OCI-LY7 (cell line): ENCODE measurements around the gene KRTAP5-7.

Source experiments
- CTCF ChIP-seq: fragments of 200-600 bp; sonication (generic); conservative IDR thresholded peaks from 2 replicates; pipeline ENCODE4 v1.5.1; 2014; ENCODE audit warnings: mild to moderate bottlenecking, antibody characterized with exemption, low read length, moderate library complexity, mixed read lengths
- EZH2phosphoT487 ChIP-seq: fragments of 200-600 bp; sonication (generic); IDR thresholded peaks from 2 replicates; pipeline ENCODE4 v1.6.1; 2018; ENCODE audit warnings: low read depth, borderline replicate concordance, mild to moderate bottlenecking, mixed run types, antibody characterized with exemption, low read length, moderate library complexity, mixed read lengths

DNA sequence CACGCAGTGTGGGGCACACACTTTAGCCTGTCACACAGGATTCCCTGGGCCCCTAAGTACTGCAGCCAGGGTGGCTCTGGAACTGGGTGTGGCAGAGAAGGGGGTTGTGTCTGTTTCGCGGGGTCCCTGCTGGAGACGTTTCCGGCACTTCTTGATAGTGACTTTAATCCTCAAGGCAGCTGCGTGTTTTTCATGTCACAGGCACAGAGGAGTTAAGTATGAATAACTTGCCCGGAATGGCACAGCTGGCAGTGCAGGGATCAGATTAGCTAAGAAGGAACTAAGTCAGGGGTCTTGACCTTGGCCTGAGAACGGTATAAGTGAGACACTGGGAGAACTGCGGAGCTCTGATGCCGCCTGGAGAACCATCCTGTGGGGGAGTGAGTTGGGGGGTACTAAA is 7.5 kb upstream of the KRTAP5-7 start:
- TF ChIP-seq CTCF (no peak), EZH2phosphoT487 (no peak)
